Kidney epithelial cell (primary cell): ENCODE results near the gene CLDN3. TPM values are rescaled to one million over a fixed set of nuclear protein-coding genes. Genes with fewer than 3 reads are reported as not detected.

ENCODE experiments used
- DNase-seq: peaks from one replicate; pipeline ENCODE4 v3.0.0-alpha.2; 2010; ENCODE audit warnings: low read depth
- H3K27me3 ChIP-seq: 2 replicates; pipeline ENCODE4 v1.6.0; 2011; ENCODE audit warnings: low read length; ENCODE audit not compliant: control insufficient read depth, insufficient read depth
- H3K36me3 ChIP-seq: 2 replicates; pipeline ENCODE4 v1.5.1; 2011; ENCODE audit warnings: low read length; ENCODE audit not compliant: control insufficient read depth, insufficient read depth
- H3K4me3 ChIP-seq: 2 replicates; pipeline ENCODE4 v1.5.1; 2011; ENCODE audit warnings: low read depth, mild to moderate bottlenecking, control low read depth, low read length
- CTCF ChIP-seq: IDR thresholded peaks from 2 replicates; pipeline ENCODE4 v1.5.1; 2011; ENCODE audit warnings: mild to moderate bottlenecking, moderate library complexity, low read length, control low read depth, inconsistent platforms; ENCODE audit not compliant: insufficient read depth, poor library complexity, severe bottlenecking
- total RNA-seq: library from RNA; depleted of rRNA; stranded (reverse); fragments of >200 nt; gene quantifications from 2 replicates; pipeline ENCODE4 v1.2.3, GENCODE V29; 2015

The CLDN3 gene
- total RNA-seq: 100 and 123 TPM in 2 replicates

GRCh38 chr7:73770002-73770859 lies at the start of gene CLDN3:
Gene CLDN3 (minus strand): TSS chr7:73770270. CDS start chr7:73770049, 221 bp downstream.
- no peaks in the 10 kb centered on the region for H3K36me3 ChIP-seq
- peaks cover 19% of the 10 kb centered on the region for H3K27me3 ChIP-seq
- H3K4me3 ChIP-seq: peak within 1 kb of the TSS; percentile 29
- DNase-seq: peak; percentile 47
- TF ChIP-seq CTCF: no peak

GRCh38 chr7:73817121-73817520 lies 47.1 kb upstream of the CLDN3 start:
- Histone ChIP-seq H3K36me3 (no peaks in the 10 kb centered on the region), H3K27me3 (no peaks in the 10 kb centered on the region), H3K4me3 (no peak overlapping the region)
- no peak for DNase-seq
- no peak for TF ChIP-seq CTCF

GRCh38 chr7:73815436-73815835 lies 45.4 kb upstream of the CLDN3 start:
- Histone ChIP-seq H3K36me3 (no peaks in the 10 kb centered on the region), H3K4me3 (no peak overlapping the region), H3K27me3 (no peaks in the 10 kb centered on the region)
- no peak for TF ChIP-seq CTCF
- DNase-seq: no peak

GRCh38 chr7:73812996-73813395 lies 42.9 kb upstream of the CLDN3 start:
- Histone ChIP-seq H3K27me3 (no peaks in the 10 kb centered on the region), H3K4me3 (no peak overlapping the region), H3K36me3 (no peaks in the 10 kb centered on the region)
- TF ChIP-seq CTCF: no peak
- DNase-seq: no peak

GRCh38 chr7:73811760-73812168 lies 41.7 kb upstream of the CLDN3 start:
- Histone ChIP-seq H3K4me3 (no peak overlapping the region), H3K36me3 (no peaks in the 10 kb centered on the region), H3K27me3 (no peaks in the 10 kb centered on the region)
- no peak for DNase-seq
- TF ChIP-seq CTCF: peak; percentile 82

GRCh38 chr7:73810998-73811360 lies 40.9 kb upstream of the CLDN3 start:
- no peak for TF ChIP-seq CTCF
- Histone ChIP-seq H3K36me3 (no peaks in the 10 kb centered on the region), H3K27me3 (no peaks in the 10 kb centered on the region), H3K4me3 (no peak overlapping the region)
- no peak for DNase-seq
